SK-N-MC (cell line): ENCODE data around the gene LMX1A.
A peak's percentile ranks its signal among the peaks of the same experiment; 100 is the strongest.

Source experiments
- DNase-seq: peaks from one replicate; pipeline ENCODE4 v3.0.0-alpha.2; 2011; ENCODE audit warnings: low read depth, low spot score
- H3K27ac ChIP-seq: fragments of 200-600 bp; sonication (generic); 2 replicates; pipeline ENCODE4 v1.5.1; 2016; ENCODE audit warnings: mixed run types
- H3K36me3 ChIP-seq: fragments of 200-600 bp; sonication (generic); 2 replicates; pipeline ENCODE4 v1.6.1; 2017; ENCODE audit warnings: antibody characterized with exemption, low read length, mixed read lengths; ENCODE audit not compliant: insufficient read depth
- H3K4me3 ChIP-seq: fragments of 200-600 bp; sonication (generic); 2 replicates; pipeline ENCODE4 v1.5.1; 2016
- H3K9ac ChIP-seq: fragments of 200-600 bp; sonication (generic); 2 replicates; pipeline ENCODE4 v1.8.0; 2017; ENCODE audit warnings: mixed run types, mixed read lengths; ENCODE audit not compliant: insufficient read length
- H3K9me3 ChIP-seq: fragments of 200-600 bp; sonication (generic); 2 replicates; pipeline ENCODE4 v1.6.1; 2017; ENCODE audit warnings: low read depth, mild to moderate bottlenecking, antibody characterized with exemption, low read length, moderate library complexity, mixed read lengths
- EZH2 ChIP-seq: fragments of 200-600 bp; sonication (generic); IDR thresholded peaks from one replicate; pipeline ENCODE4 v1.6.1; 2017; ENCODE audit warnings: antibody characterized with exemption
- FOXP2 ChIP-seq: optimal IDR thresholded peaks from 2 replicates; pipeline ENCODE3; 2011; ENCODE audit warnings: mild to moderate bottlenecking, moderate library complexity; ENCODE audit not compliant: insufficient read depth; ENCODE audit errors: extremely low read length, control extremely low read depth
- POLR2AphosphoS5 ChIP-seq: IDR thresholded peaks from 2 replicates; pipeline ENCODE4 v1.6.1; 2012; ENCODE audit warnings: mild to moderate bottlenecking, low read depth, low read length, borderline replicate concordance

Gene LMX1A

DNA sequence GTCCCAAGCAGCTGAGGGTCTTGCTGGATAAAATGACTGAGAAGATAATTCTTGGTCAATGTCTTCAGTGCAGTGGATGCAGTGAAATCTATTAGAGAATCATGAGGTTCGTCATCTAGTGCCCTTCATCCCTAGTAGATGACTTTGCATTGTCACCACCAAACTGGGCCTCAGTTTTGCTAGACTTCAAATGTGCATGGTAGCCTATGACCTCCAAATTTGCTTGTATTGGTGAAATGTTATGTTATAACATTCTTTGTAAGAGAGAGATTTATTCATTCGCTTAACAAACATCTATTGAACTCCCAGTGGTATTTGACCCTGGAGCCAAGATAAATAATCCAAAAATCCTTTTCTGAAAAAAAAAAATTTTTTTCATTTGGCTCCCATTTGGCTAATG, 183.8 kb downstream of the LMX1A start:
- Histone ChIP-seq H3K36me3 (no peaks in the 10 kb centered on the region), H3K27ac (no peak overlapping the region), H3K9me3 (no peaks in the 10 kb centered on the region), H3K4me3 (no peak overlapping the region), H3K9ac (no peak overlapping the region)
- TF ChIP-seq POLR2AphosphoS5 (no peak), FOXP2 (no peak), EZH2 (no peak)
- no peak for DNase-seq

DNA sequence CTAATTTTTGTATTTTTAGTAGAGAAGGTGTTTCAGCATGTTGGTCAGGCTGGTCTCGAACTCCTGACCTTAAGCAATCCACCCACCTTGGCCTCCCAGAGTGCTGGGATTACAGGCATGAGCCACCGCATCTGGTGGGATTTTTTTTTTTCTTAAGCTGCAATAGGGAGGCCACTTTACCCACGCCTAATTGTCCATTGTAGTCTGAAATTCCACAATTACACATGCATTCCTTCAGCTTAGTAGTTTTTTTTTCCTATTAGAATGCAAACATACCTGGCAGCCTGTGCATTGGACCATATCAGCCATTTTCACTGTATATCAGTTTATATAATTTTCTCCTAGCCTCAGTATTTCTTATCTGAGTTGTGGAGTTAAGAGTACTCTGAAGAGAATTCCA, 186.8 kb downstream of the LMX1A start:
- no peaks in the 10 kb centered on the region for H3K9me3 ChIP-seq
- TF ChIP-seq FOXP2 (no peak), POLR2AphosphoS5 (no peak), EZH2 (no peak)

DNA sequence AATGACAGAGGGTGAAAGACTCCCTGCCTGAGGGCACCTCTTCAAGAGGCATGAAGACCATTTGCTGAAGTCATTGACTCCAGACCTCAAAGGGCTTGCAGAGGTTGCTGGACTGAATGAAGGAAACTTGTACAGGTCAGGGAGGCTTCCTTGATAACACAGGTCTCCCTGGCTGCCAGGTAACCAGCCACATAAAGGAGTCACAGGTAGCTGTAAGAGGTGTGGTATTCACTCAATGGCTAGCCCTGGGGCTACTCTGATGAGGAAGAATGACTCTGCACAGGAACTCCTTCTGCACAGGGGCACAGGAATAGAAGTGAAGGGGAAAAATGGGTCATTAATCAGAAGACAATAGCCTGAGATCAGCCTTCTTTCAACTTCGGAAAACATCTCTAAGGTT, 187.5 kb downstream of the LMX1A start:
- Histone ChIP-seq H3K36me3 (no peaks in the 10 kb centered on the region), H3K27ac (no peak overlapping the region), H3K9ac (no peak overlapping the region), H3K9me3 (no peaks in the 10 kb centered on the region), H3K4me3 (no peak overlapping the region)
- TF ChIP-seq EZH2 (no peak), POLR2AphosphoS5 (no peak), FOXP2 (no peak)
- no peak for DNase-seq

More for the DNA sequence above, 186.8 kb downstream of the LMX1A start:
- no peak for DNase-seq
- Histone ChIP-seq H3K27ac (no peak overlapping the region), H3K9ac (no peak overlapping the region), H3K4me3 (no peak overlapping the region), H3K36me3 (no peaks in the 10 kb centered on the region)

DNA sequence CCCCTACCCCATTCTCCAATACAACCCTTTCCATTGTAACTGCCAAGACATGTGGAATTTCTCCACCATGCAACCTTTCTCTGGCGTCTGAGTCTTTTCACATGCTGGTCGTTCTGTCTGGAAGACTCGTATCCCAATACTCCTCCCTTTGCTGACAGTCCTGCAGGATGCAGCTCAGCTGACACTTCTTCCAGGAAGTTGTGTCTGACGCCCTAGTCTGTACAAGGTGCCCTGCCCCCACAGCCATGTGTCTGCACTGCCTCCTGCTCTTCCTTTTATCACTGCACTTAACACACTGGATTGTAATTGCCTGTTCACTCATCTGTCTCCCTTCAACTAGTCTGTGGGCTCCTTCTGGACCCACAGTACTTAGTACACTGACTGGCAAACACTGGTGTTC, 188.0 kb downstream of the LMX1A start:
- TF ChIP-seq FOXP2 (no peak), EZH2 (no peak), POLR2AphosphoS5 (no peak)
- no peak overlapping the region for H3K27ac ChIP-seq
- H3K4me3 ChIP-seq: no peak overlapping the region
- H3K9ac ChIP-seq: no peak overlapping the region
- no peak for DNase-seq
- H3K9me3 ChIP-seq: no peaks in the 10 kb centered on the region
- H3K36me3 ChIP-seq: no peaks in the 10 kb centered on the region

DNA sequence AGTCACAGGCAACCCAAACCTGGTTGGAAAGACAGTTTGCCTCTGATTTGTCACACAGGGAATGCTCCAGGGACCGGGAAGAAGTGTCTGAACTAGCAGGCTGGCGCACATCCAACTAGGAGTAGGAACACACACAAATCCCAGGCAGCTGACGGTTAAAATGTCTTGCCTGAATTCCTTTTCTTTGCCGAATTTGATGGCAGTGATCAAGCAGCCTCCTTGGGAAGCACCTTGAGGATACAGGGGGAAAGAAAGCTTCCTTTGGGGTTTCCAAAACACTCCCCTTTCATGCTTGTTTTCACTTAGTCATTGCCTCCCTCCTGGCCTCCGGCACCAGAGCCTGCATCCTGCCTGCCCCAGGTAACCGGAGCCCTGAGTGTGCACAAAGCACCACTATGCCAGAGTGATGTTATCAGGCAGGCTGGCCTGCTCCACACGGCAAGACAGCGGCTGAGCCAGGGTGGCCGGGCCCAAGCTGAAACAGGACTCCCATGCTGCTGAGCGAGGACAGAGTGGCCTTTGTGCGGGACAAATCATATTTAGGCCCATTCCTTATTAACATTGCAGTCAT, 193.8 kb downstream of the LMX1A start:
- TF ChIP-seq EZH2 (no peak), FOXP2 (no peak), POLR2AphosphoS5 (no peak)
- no peak overlapping the region for H3K9ac ChIP-seq
- no peak overlapping the region for H3K4me3 ChIP-seq
- no peaks in the 10 kb centered on the region for H3K9me3 ChIP-seq
- no peaks in the 10 kb centered on the region for H3K36me3 ChIP-seq
- no peak overlapping the region for H3K27ac ChIP-seq
- DNase-seq: no peak

DNA sequence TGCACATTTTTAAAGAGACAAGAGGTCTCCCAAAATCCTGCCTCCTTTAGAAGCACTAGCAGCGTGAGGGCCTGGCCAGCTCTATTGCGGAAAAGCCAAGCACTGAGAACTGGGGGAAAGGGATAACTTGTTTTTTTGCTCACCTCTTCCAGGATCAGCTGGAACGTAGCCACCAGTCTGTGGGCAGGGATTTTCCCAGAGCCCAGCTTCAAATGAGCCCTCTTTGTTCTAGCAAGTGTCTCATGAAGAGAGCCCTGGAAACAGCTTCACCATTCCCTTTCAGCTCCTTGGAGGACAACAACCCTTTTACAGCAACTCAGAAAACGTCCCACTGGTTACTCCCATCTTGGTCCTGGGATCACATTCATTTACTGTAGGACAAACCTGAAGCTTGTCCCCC, 195.4 kb downstream of the LMX1A start:
- TF ChIP-seq POLR2AphosphoS5: no peak
- no peak for TF ChIP-seq EZH2
- no peak for TF ChIP-seq FOXP2
- Histone ChIP-seq H3K9ac (no peak overlapping the region), H3K36me3 (no peaks in the 10 kb centered on the region), H3K9me3 (no peaks in the 10 kb centered on the region), H3K27ac (0 out of 2 replicates have a peak overlapping the region, but pooled peaks have one; percentile 7), H3K4me3 (no peak overlapping the region)
- DNase-seq: no peak

DNA sequence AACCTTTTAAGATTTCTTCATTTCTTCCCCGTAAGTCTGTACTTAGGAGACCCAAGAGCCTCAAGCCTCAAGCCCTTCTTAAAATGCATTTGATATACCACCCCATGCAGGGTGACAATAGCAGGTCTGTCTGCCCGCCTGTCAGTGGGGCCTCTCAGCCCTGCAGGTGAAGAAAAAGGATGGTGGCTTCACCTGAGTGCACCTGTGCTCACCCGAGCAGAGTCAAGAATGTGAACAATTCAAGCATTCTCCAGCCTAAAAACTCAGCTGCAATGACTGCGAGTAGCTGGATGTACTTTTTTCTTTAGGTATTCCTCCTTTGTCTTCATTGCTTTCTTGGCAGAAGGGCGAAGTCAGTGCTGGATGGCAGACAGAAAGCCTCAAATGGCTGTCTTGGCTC, 203.3 kb downstream of the LMX1A start:
- H3K9me3 ChIP-seq: no peaks in the 10 kb centered on the region
- H3K4me3 ChIP-seq: no peak overlapping the region
- H3K9ac ChIP-seq: no peak overlapping the region
- no peak overlapping the region for H3K27ac ChIP-seq
- TF ChIP-seq FOXP2 (no peak), EZH2 (no peak), POLR2AphosphoS5 (no peak)
- DNase-seq: no peak
- no peaks in the 10 kb centered on the region for H3K36me3 ChIP-seq

DNA sequence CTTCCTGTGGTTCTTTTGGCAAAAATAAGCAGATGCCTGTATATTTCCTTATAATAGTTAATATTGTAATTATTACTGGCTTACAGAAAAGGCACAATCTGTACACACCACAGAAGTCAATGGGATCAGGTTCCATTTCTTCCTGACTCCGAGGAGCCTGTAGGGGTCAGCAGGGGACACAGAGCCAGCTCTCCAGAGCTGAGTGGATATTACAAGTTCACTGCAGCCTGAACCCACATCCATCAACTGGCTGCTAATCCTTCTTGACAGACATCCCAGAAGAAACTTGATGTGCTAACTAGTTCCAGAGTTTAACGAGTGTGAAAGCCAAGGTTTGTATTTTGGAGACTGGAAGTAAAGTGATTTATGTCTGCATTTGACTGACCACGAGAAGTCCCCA, 203.8 kb downstream of the LMX1A start:
- no peak overlapping the region for H3K4me3 ChIP-seq
- no peak for DNase-seq
- H3K9me3 ChIP-seq: no peaks in the 10 kb centered on the region
- H3K9ac ChIP-seq: no peak overlapping the region
- H3K27ac ChIP-seq: no peak overlapping the region
- no peaks in the 10 kb centered on the region for H3K36me3 ChIP-seq
- TF ChIP-seq POLR2AphosphoS5 (no peak), FOXP2 (no peak), EZH2 (no peak)

DNA sequence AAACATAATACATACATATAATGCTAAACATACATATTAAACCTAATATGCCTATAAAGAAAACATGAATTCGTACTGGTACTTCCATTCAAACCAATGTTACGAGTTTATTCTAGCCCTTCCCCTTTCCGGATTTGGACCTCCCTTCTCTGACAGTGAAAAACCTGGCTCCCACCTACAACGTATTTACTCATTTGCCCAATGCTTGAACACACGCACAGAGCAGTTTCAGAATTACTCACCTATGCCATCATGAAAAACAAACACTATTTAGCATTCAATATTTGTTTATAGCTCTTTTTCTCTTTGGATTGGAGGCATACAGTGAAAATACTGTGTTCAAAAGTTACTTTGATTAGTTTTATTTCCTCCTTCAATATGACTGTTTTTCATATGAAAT, 204.4 kb downstream of the LMX1A start:
- Histone ChIP-seq H3K36me3 (no peaks in the 10 kb centered on the region), H3K9ac (no peak overlapping the region), H3K4me3 (no peak overlapping the region), H3K9me3 (no peaks in the 10 kb centered on the region), H3K27ac (no peak overlapping the region)
- TF ChIP-seq FOXP2 (no peak), POLR2AphosphoS5 (no peak), EZH2 (no peak)
- DNase-seq: no peak
